GM18502 (cell line): ENCODE data around the gene SDR42E2.

Source experiments
- ATAC-seq: cut with Tn5 transposase; IDR thresholded peaks from one replicate; pipeline ENCODE4 v1.9.1; 2021; ENCODE audit warnings: mild to moderate bottlenecking; ENCODE audit not compliant: unreplicated experiment, poor library complexity

Gene SDR42E2

DNA sequence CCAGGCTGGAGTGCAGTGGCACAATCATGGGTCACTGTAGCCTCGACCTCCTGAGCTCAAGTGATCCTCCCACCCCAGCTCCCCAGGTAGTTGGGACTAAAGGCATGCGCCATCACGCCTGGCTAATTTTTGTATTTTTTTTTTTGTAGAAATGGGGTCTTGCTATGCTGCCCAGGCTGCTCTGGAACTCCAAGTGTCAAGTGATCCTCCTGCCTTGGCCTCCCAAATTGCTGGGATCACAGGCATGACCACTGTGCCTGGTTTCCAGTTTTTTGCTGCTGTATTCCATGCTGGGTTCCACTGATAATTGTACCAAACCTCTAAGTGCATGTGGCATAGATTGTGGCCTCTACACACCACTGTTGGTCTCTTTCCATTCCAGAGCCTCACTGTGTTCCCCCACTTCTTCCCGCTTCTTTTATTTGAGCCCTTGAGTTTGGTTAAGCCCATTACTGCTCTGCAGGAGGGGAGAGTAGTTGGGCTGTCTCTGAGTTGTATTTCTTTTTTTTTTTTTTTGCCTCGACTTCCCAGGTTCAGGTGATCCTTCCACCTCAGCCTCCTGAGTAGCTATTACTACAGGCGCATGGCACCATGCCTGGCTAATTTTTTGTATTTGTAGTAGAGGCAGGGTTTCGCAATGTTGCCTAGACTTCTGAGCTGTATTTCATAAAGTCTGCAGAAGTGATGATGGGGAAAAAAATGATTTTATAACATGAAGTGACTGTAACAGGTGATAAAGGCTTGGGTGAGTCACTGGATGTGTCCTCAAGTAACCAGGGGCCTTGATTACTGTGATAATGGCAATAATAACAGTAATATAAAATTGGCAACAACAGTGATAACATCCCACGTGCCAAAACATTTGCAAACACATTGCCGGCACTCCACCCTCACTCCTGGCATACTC, 73.8 kb downstream of the SDR42E2 start:
- ATAC-seq = no peak

DNA sequence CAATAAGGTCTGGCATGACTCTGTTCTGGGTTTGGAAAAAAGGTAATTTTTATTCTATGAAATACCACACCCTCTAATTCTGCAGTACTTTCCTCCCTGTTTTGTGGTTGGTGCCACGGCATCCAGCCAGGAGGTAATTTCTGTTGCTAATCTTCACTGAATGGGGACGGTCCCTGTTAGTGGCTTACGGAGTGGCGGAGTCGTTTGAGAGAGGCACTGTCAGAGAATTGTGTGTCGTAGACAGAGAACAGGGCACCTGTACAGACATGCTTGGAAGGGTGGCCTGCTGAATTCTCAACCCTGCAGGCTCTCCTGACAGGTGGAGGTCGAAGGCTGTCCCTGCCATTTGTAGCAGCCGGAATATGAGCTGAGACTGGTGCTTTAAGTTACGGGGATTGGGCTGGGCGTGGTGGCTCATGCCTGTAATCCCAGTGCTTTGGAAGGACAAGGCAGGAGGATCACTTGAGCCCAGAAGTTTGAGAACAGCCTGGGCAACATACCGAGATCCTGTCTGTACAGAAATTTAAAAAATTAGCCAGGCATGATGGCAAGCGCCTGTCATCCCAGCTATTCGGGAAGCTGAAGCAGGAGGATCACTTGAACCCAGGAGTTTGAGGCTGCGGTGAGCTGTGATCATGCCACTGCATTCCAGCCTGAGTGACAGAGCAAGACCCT, 77.0 kb downstream of the SDR42E2 start:
- no peak for ATAC-seq

DNA sequence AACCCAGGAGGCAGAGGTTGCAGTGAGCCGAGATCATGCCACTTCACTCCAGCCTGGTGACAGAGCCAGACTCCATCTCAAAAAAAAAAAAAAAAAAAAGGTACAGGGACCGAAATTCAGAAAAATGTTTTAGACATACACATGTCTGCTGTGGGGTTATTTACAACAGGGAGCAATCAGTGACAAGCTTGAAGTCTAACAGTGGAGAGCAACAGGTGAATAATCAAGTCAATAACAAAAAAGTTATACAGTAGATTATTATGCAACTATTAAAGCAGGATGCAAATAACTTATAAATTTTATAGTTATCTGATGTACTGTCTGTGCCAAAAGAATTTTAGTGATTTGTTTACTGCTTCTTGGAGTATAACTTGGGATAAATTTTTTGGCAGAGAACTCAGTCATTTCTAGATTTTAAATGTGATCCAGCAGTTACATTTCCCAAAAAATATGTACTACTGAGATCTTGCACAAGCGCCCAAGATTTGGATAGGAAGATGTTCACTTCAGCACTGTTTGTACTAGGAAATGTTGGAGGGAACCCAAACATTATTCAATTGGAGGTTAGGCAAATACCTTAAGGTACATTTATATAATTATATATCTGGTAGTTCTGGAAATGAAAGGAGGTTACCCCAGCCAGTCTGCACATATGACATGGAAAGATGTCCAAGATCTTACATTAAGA, 77.9 kb downstream of the SDR42E2 start:
- ATAC-seq = no peak
